Loucy (cell line): ENCODE data around the gene OSBPL1A.

Experiments used
- H2AFZ ChIP-seq: fragments of 200-600 bp; sonication (generic); 2 replicates; pipeline ENCODE4 v1.6.0; 2016; ENCODE audit warnings: antibody characterized with exemption, mild to moderate bottlenecking, low read length, moderate library complexity
- H3F3A ChIP-seq: fragments of 200-600 bp; 2 replicates; pipeline ENCODE4 v1.6.0; 2016; ENCODE audit warnings: antibody characterized with exemption, low read depth, mild to moderate bottlenecking
- H3K27me3 ChIP-seq: fragments of 200-600 bp; sonication (generic); 2 replicates; pipeline ENCODE4 v1.6.1; 2014; ENCODE audit warnings: low read length, mild to moderate bottlenecking; ENCODE audit not compliant: insufficient read depth, poor library complexity, severe bottlenecking
- H3K36me3 ChIP-seq: fragments of 200-600 bp; sonication (generic); 2 replicates; pipeline ENCODE4 v1.6.1; 2016; ENCODE audit warnings: low read length; ENCODE audit not compliant: insufficient read depth
- H3K4me1 ChIP-seq: fragments of 200-600 bp; sonication (generic); 2 replicates; pipeline ENCODE4 v1.5.1; 2014; ENCODE audit warnings: low read length, mild to moderate bottlenecking; ENCODE audit not compliant: insufficient read depth, poor library complexity, severe bottlenecking
- H3K4me2 ChIP-seq: fragments of 200-600 bp; sonication (generic); 2 replicates; pipeline ENCODE4 v1.6.0; 2014; ENCODE audit warnings: antibody characterized with exemption, low read length, low read depth, mild to moderate bottlenecking; ENCODE audit not compliant: poor library complexity, severe bottlenecking
- H3K4me3 ChIP-seq: fragments of 200-600 bp; sonication (generic); 2 replicates; pipeline ENCODE4 v1.5.1; 2014; ENCODE audit warnings: low read length, mild to moderate bottlenecking, mixed read lengths; ENCODE audit not compliant: poor library complexity, severe bottlenecking
- H3K79me2 ChIP-seq: fragments of 200-600 bp; sonication (generic); 2 replicates; pipeline ENCODE4 v1.6.1; 2014; ENCODE audit warnings: low read length; ENCODE audit not compliant: insufficient read depth
- H3K9ac ChIP-seq: fragments of 200-600 bp; sonication (generic); 2 replicates; pipeline ENCODE4 v1.6.0; 2014; ENCODE audit warnings: mild to moderate bottlenecking, low read depth, low read length, moderate library complexity; ENCODE audit not compliant: poor library complexity, severe bottlenecking
- H3K9me2 ChIP-seq: fragments of 200-600 bp; sonication (generic); replicated peaks from 2 replicates; pipeline ENCODE4 v1.6.1; 2016; ENCODE audit warnings: low read depth, low read length, mixed read lengths
- H3K9me3 ChIP-seq: fragments of 200-600 bp; sonication (generic); 2 replicates; pipeline ENCODE4 v1.6.1; 2014; ENCODE audit warnings: mild to moderate bottlenecking, antibody characterized with exemption, low read length, low read depth; ENCODE audit not compliant: insufficient read depth
- H4K20me1 ChIP-seq: fragments of 200-600 bp; sonication (generic); 2 replicates; pipeline ENCODE4 v1.6.0; 2014; ENCODE audit warnings: antibody characterized with exemption, low read length, mild to moderate bottlenecking; ENCODE audit not compliant: insufficient read depth, poor library complexity, severe bottlenecking
- CTCF ChIP-seq: fragments of 200-600 bp; sonication (generic); conservative IDR thresholded peaks from 2 replicates; pipeline ENCODE4 v1.5.1; 2014; ENCODE audit warnings: mild to moderate bottlenecking, antibody characterized with exemption, low read length
- EZH2phosphoT487 ChIP-seq: fragments of 200-600 bp; IDR thresholded peaks from 2 replicates; pipeline ENCODE4 v1.6.1; 2018; ENCODE audit warnings: antibody characterized with exemption, mild to moderate bottlenecking, moderate library complexity, borderline replicate concordance

OSBPL1A gene

GRCh38 chr18:24296276-24296675 is 101.3 kb downstream of the OSBPL1A start:
- Histone ChIP-seq H3K9me3 (no peaks in the 10 kb centered on the region), H4K20me1 (no peaks in the 10 kb centered on the region), H3K4me1 (no peaks in the 10 kb centered on the region), H3K79me2 (no peaks in the 10 kb centered on the region), H3F3A (no peaks in the 10 kb centered on the region), H3K9ac (no peak overlapping the region), H2AFZ (no peak overlapping the region), H3K27me3 (no peaks in the 10 kb centered on the region), H3K4me2 (no peak overlapping the region), H3K36me3 (no peaks in the 10 kb centered on the region), H3K4me3 (no peak overlapping the region), H3K9me2 (no peaks in the 10 kb centered on the region)
- no peak for TF ChIP-seq CTCF
- TF ChIP-seq EZH2phosphoT487: no peak

- Histone ChIP-seq H3K4me3 (no peak overlapping the region), H3F3A (no peaks in the 10 kb centered on the region), H3K36me3 (no peaks in the 10 kb centered on the region), H3K9ac (no peak overlapping the region), H4K20me1 (no peaks in the 10 kb centered on the region), H3K9me3 (no peaks in the 10 kb centered on the region), H3K4me1 (no peaks in the 10 kb centered on the region), H3K79me2 (no peaks in the 10 kb centered on the region), H3K4me2 (no peak overlapping the region), H3K27me3 (no peaks in the 10 kb centered on the region), H3K9me2 (no peaks in the 10 kb centered on the region), H2AFZ (no peak overlapping the region)
- TF ChIP-seq CTCF (no peak), EZH2phosphoT487 (no peak)
Observed at GRCh38 chr18:24293254-24293653, 104.4 kb downstream of the OSBPL1A start.

GRCh38 chr18:24278591-24278990 is 119.0 kb downstream of the OSBPL1A start:
- H4K20me1 ChIP-seq: no peaks in the 10 kb centered on the region
- TF ChIP-seq CTCF (no peak), EZH2phosphoT487 (no peak)
- H3K4me1 ChIP-seq: no peaks in the 10 kb centered on the region

More at GRCh38 chr18:24278591-24278990, 119.0 kb downstream of the OSBPL1A start:
- H3K79me2 ChIP-seq: no peaks in the 10 kb centered on the region
- H3K36me3 ChIP-seq: no peaks in the 10 kb centered on the region
- H3K4me2 ChIP-seq: no peak overlapping the region
- H2AFZ ChIP-seq: no peak overlapping the region
- no peaks in the 10 kb centered on the region for H3K9me2 ChIP-seq
- no peaks in the 10 kb centered on the region for H3F3A ChIP-seq
- no peak overlapping the region for H3K4me3 ChIP-seq
- H3K9me3 ChIP-seq: no peaks in the 10 kb centered on the region
- H3K9ac ChIP-seq: no peak overlapping the region
- no peaks in the 10 kb centered on the region for H3K27me3 ChIP-seq
